Duodenal mucosa (tissue), 2 donors: ENCODE results near the gene RALGAPA1.

ENCODE experiments used
- H3K27ac ChIP-seq: one replicate; pipeline ENCODE4 v1.7.0; 2013; ENCODE audit warnings: low read depth, low read length
- H3K27me3 ChIP-seq, 2 donors: one replicate each; pipeline ENCODE4 v1.7.0; 2013; ENCODE audit warnings: low read length in 2 of 2, control low read depth in 1 of 2; ENCODE audit not compliant: insufficient read depth in 2 of 2, control insufficient read depth in 1 of 2
- H3K36me3 ChIP-seq, 2 donors: one replicate each; pipeline ENCODE4 v1.7.0; 2013; ENCODE audit warnings: low read length in 2 of 2, control low read depth in 1 of 2; ENCODE audit not compliant: insufficient read depth in 2 of 2, control insufficient read depth in 1 of 2
- H3K4me1 ChIP-seq, 2 donors: one replicate each; pipeline ENCODE4 v1.7.0; 2013; ENCODE audit warnings: low read length in 2 of 2, control low read depth in 1 of 2; ENCODE audit not compliant: insufficient read depth in 2 of 2, control insufficient read depth in 1 of 2
- H3K4me3 ChIP-seq, 2 donors: one replicate each; pipeline ENCODE4 v1.7.0; 2013; ENCODE audit warnings: low read length in 2 of 2, low read depth in 1 of 2
- H3K9ac ChIP-seq, 2 donors: one replicate each; pipeline ENCODE4 v1.7.0; 2013; ENCODE audit warnings: low read length in 2 of 2, low read depth in 1 of 2
- H3K9me3 ChIP-seq, 2 donors: one replicate each; pipeline ENCODE4 v1.7.0; 2013; ENCODE audit warnings: low read length in 2 of 2, control low read depth in 1 of 2; ENCODE audit not compliant: control insufficient read depth in 1 of 2

Gene RALGAPA1

GRCh38 chr14:35708062-35708461, 101.0 kb downstream of the RALGAPA1 start:
- no peak overlapping the region for H3K27ac ChIP-seq
- no peak overlapping the region for H3K9ac ChIP-seq
- H3K4me3 ChIP-seq, result no peak overlapping the region
- H3K27me3 ChIP-seq, result no peaks in the 10 kb centered on the region
- H3K9me3 ChIP-seq, result no peaks in the 10 kb centered on the region
- H3K4me1 ChIP-seq, result no peaks in the 10 kb centered on the region
- H3K36me3 ChIP-seq, result peaks cover 6 to 24% of the 10 kb centered on the region in 2 donors

- Histone ChIP-seq H3K9me3 (no peaks in the 10 kb centered on the region), H3K36me3 (peaks cover 6 to 20% of the 10 kb centered on the region in 2 donors), H3K27me3 (no peaks in the 10 kb centered on the region)
Observed at GRCh38 chr14:35705636-35706035, 103.5 kb downstream of the RALGAPA1 start.

GRCh38 chr14:35704793-35705493, 104.2 kb downstream of the RALGAPA1 start:
- Histone ChIP-seq H3K4me3 (no peak overlapping the region), H3K27ac (no peak overlapping the region), H3K4me1 (no peaks in the 10 kb centered on the region), H3K9me3 (no peaks in the 10 kb centered on the region), H3K36me3 (peaks cover 6 to 19% of the 10 kb centered on the region in 2 donors), H3K27me3 (no peaks in the 10 kb centered on the region), H3K9ac (no peak overlapping the region)

More at GRCh38 chr14:35705636-35706035, 103.5 kb downstream of the RALGAPA1 start:
- Histone ChIP-seq H3K4me1 (no peaks in the 10 kb centered on the region), H3K4me3 (no peak overlapping the region), H3K9ac (no peak overlapping the region), H3K27ac (no peak overlapping the region)

- Histone ChIP-seq H3K4me1 (no peaks in the 10 kb centered on the region), H3K9ac (no peak overlapping the region), H3K36me3 (peaks cover 6 to 10% of the 10 kb centered on the region in 2 donors), H3K27me3 (no peaks in the 10 kb centered on the region), H3K27ac (no peak overlapping the region), H3K4me3 (no peak overlapping the region), H3K9me3 (no peaks in the 10 kb centered on the region)
Observed at GRCh38 chr14:35701531-35701930, 107.6 kb downstream of the RALGAPA1 start.

- Histone ChIP-seq H3K27ac (no peak overlapping the region), H3K4me3 (no peak overlapping the region), H3K27me3 (no peaks in the 10 kb centered on the region), H3K9ac (no peak overlapping the region), H3K4me1 (no peaks in the 10 kb centered on the region), H3K9me3 (no peaks in the 10 kb centered on the region), H3K36me3 (peaks cover 0 to 4% of the 10 kb centered on the region in 2 donors)
Observed at GRCh38 chr14:35699791-35700444, 109.2 kb downstream of the RALGAPA1 start.

- Histone ChIP-seq H3K27me3 (no peaks in the 10 kb centered on the region), H3K27ac (no peak overlapping the region), H3K4me3 (no peak overlapping the region), H3K4me1 (no peaks in the 10 kb centered on the region), H3K36me3 (peaks cover 0 to under 1% of the 10 kb centered on the region in 2 donors), H3K9ac (no peak overlapping the region), H3K9me3 (no peaks in the 10 kb centered on the region)
Observed at GRCh38 chr14:35696575-35696974, 112.5 kb downstream of the RALGAPA1 start.

- Histone ChIP-seq H3K4me1 (no peaks in the 10 kb centered on the region), H3K9ac (no peak overlapping the region), H3K4me3 (no peak overlapping the region), H3K27me3 (no peaks in the 10 kb centered on the region), H3K27ac (no peak overlapping the region), H3K36me3 (peaks cover 0 to 2% of the 10 kb centered on the region in 2 donors), H3K9me3 (no peaks in the 10 kb centered on the region)
Observed at GRCh38 chr14:35696119-35696518, 113.0 kb downstream of the RALGAPA1 start.

GRCh38 chr14:35695647-35696046, 113.4 kb downstream of the RALGAPA1 start:
- Histone ChIP-seq H3K4me1 (no peaks in the 10 kb centered on the region), H3K36me3 (peaks cover 0 to 2% of the 10 kb centered on the region in 2 donors), H3K27ac (no peak overlapping the region), H3K9me3 (no peaks in the 10 kb centered on the region), H3K4me3 (no peak overlapping the region), H3K27me3 (no peaks in the 10 kb centered on the region), H3K9ac (no peak overlapping the region)

- H3K4me1 ChIP-seq, result no peaks in the 10 kb centered on the region
- H3K9me3 ChIP-seq, result no peaks in the 10 kb centered on the region
- no peak overlapping the region for H3K27ac ChIP-seq
- no peaks in the 10 kb centered on the region for H3K27me3 ChIP-seq
- no peak overlapping the region for H3K4me3 ChIP-seq
- no peak overlapping the region for H3K9ac ChIP-seq
- H3K36me3 ChIP-seq, result peaks cover 0 to 2% of the 10 kb centered on the region in 2 donors
Observed at GRCh38 chr14:35695072-35695471, 114.0 kb downstream of the RALGAPA1 start.

- H3K27me3 ChIP-seq, result no peaks in the 10 kb centered on the region
- H3K36me3 ChIP-seq, result peaks cover 12 to 21% of the 10 kb centered on the region in 2 donors
- H3K4me1 ChIP-seq, result no peaks in the 10 kb centered on the region
Observed at GRCh38 chr14:35689000-35689460, 120.1 kb downstream of the RALGAPA1 start.

More at GRCh38 chr14:35689000-35689460, 120.1 kb downstream of the RALGAPA1 start:
- H3K9me3 ChIP-seq, result no peaks in the 10 kb centered on the region
- no peak overlapping the region for H3K9ac ChIP-seq
- no peak overlapping the region for H3K27ac ChIP-seq
- no peak overlapping the region for H3K4me3 ChIP-seq
